Esophagus muscularis mucosa (tissue), 4 donors: Measurements from ENCODE around the gene UGT2A3. TPM values are rescaled to one million over a fixed set of nuclear protein-coding genes. Genes with fewer than 3 reads are reported as not detected.
"Not testable (repeated sequence)": the region's sequence is repeated elsewhere in the genome, so short reads cannot be mapped to it uniquely, and the experiment has no call there.

Experiments
- DNase-seq: peaks from one replicate; pipeline ENCODE4 v3.0.0-alpha.2; 2017; ENCODE audit errors: extremely low spot score
- H3K27ac ChIP-seq, 4 donors: fragments of 200-600 bp; sonication (generic); replicated peaks in 1 of 4; 1 replicate in 3 of 4; 2 replicates in 1 of 4; pipeline ENCODE4 v1.5.1; 2016 to 2019; ENCODE audit warnings: mild to moderate bottlenecking in 1 of 4
- H3K27me3 ChIP-seq, 4 donors: fragments of 200-600 bp; sonication (generic); one replicate each; pipeline versions ENCODE4 v1.5.1 to v1.6.0; 2016 to 2019
- H3K36me3 ChIP-seq, 4 donors: fragments of 200-600 bp; sonication (generic); one replicate each; pipeline ENCODE4 v1.5.1; 2016 to 2019
- H3K4me1 ChIP-seq, 4 donors: fragments of 200-600 bp; sonication (generic); one replicate each; pipeline ENCODE4 v1.5.1; 2016 to 2019
- H3K4me3 ChIP-seq, 4 donors: fragments of 200-600 bp; sonication (generic); 1 replicate in 2 of 4; 2 replicates in 2 of 4; pipeline ENCODE4 v1.5.1; 2016 to 2019; ENCODE audit warnings: mild to moderate bottlenecking in 4 of 4, moderate library complexity in 1 of 4
- H3K9me3 ChIP-seq, 4 donors: fragments of 200-600 bp; sonication (generic); 1 replicate in 3 of 4; 2 replicates in 1 of 4; pipeline ENCODE4 v1.5.1; 2016 to 2019
- CTCF ChIP-seq, 3 experiments: fragments of 200-600 bp in 2 of 3; fragments of 450-650 bp in 1 of 3; sonication (generic) in 2 of 3; IDR thresholded peaks; one replicate each; pipeline ENCODE4 v1.5.1; 2017 to 2019; ENCODE audit warnings: antibody characterized with exemption in 3 of 3, mild to moderate bottlenecking in 2 of 3, moderate library complexity in 1 of 3
- EP300 ChIP-seq: sonication (generic); formaldehyde crosslinking; IDR thresholded peaks from one replicate; pipeline ENCODE4 v1.6.1; 2017; ENCODE audit warnings: antibody characterized with exemption
- POLR2A ChIP-seq: fragments of 450-650 bp; IDR thresholded peaks from one replicate; pipeline ENCODE4 v1.6.1; 2017; ENCODE audit warnings: antibody characterized with exemption, moderate library complexity, mild to moderate bottlenecking, low read depth
- POLR2AphosphoS5 ChIP-seq, 2 donors: sonication (generic); formaldehyde crosslinking; IDR thresholded peaks; one replicate each; pipeline ENCODE4 v1.6.1; 2017; ENCODE audit warnings: antibody characterized with exemption in 2 of 2
- WGBS: methylation state at CpG from one replicate; pipeline ENCODE4 v1.1.5; 2018; 5-methylcytosine and 5-hydroxymethylcytosine counted together
- intact Hi-C: fragments of 100-400 bp; cut with DNase I; formaldehyde crosslinking; loops from one replicate; pipeline ENCODE4 v1.15.1; 2023
- total RNA-seq, 4 donors: library from RNA; depleted of rRNA; stranded (reverse); fragments of >200 nt; gene quantifications; one replicate each; pipeline versions ENCODE4 v1.1.0 to v1.2.1, GENCODE V29; 2016

UGT2A3 gene
- total RNA-seq, 4 donors from 2014 or later, result not detected

- Histone ChIP-seq H3K36me3 (no peaks in the 10 kb centered on the region), H3K4me1 (no peaks in the 10 kb centered on the region), H3K4me3 (no peak overlapping the region), H3K27me3 (no peaks in the 10 kb centered on the region), H3K9me3 (no peaks in the 10 kb centered on the region), H3K27ac (no peak overlapping the region)
- intact Hi-C loops, result no loop called here
- no peak for DNase-seq
- no peak for TF ChIP-seq CTCF (IDR thresholded peaks at IDR 0.05)
- 82% methylated on average over 3 of the region's 3 CpGs for WGBS
Measured at GRCh38 chr4:68948985-68949384, 2.6 kb downstream of the UGT2A3 start.

- DNase-seq, result no peak
- Histone ChIP-seq H3K9me3 (no peaks in the 10 kb centered on the region), H3K4me1 (no peaks in the 10 kb centered on the region), H3K27ac (no peak overlapping the region), H3K27me3 (no peaks in the 10 kb centered on the region), H3K4me3 (no peak overlapping the region), H3K36me3 (no peaks in the 10 kb centered on the region)
- 89% methylated on average over 2 of the region's 2 CpGs for WGBS
- TF ChIP-seq CTCF (IDR thresholded peaks at IDR 0.05), result no peak
- no peak for TF ChIP-seq EP300
- TF ChIP-seq POLR2AphosphoS5 (IDR thresholded peaks at IDR 0.05), result no peak
- no peak for TF ChIP-seq POLR2A
- intact Hi-C loops, result no loop called here
Measured at GRCh38 chr4:68948044-68948743, 3.4 kb downstream of the UGT2A3 start.

- DNase-seq, result no peak
- H3K9me3 ChIP-seq, result peaks cover 0 to 7% (median 0%) of the 10 kb centered on the region in 4 donors
- H3K27me3 ChIP-seq, result no peaks in the 10 kb centered on the region
- WGBS, result 60% methylated on average over 3 of the region's 3 CpGs
- no peak overlapping the region for H3K4me3 ChIP-seq
- TF ChIP-seq EP300, result no peak
- TF ChIP-seq POLR2AphosphoS5 (IDR thresholded peaks at IDR 0.05), result no peak
- TF ChIP-seq POLR2A, result no peak
- TF ChIP-seq CTCF (IDR thresholded peaks at IDR 0.05), result no peak
- no peaks in the 10 kb centered on the region for H3K36me3 ChIP-seq
- intact Hi-C loops, result no loop called here
- no peak overlapping the region for H3K27ac ChIP-seq
- H3K4me1 ChIP-seq, result no peaks in the 10 kb centered on the region
Measured at GRCh38 chr4:68929076-68929737, 22.4 kb downstream of the UGT2A3 start.

GRCh38 chr4:68927165-68927564, 24.4 kb downstream of the UGT2A3 start:
- no peaks in the 10 kb centered on the region for H3K27me3 ChIP-seq
- TF ChIP-seq POLR2AphosphoS5 (IDR thresholded peaks at IDR 0.05), result no peak
- no peak for TF ChIP-seq EP300
- TF ChIP-seq POLR2A, result no peak
- no peak for TF ChIP-seq CTCF (IDR thresholded peaks at IDR 0.05)
- WGBS, result 71% methylated on average over 3 of the region's 3 CpGs
- DNase-seq, result no peak
- H3K9me3 ChIP-seq, result peaks cover 0 to 7% (median 0%) of the 10 kb centered on the region in 4 donors
- no peaks in the 10 kb centered on the region for H3K4me1 ChIP-seq
- intact Hi-C loops, result no loop called here
- no peaks in the 10 kb centered on the region for H3K36me3 ChIP-seq
- H3K27ac ChIP-seq, result no peak overlapping the region
- H3K4me3 ChIP-seq, result no peak overlapping the region

- H3K27ac ChIP-seq, DNase-seq, H3K27me3 ChIP-seq, H3K36me3 ChIP-seq, H3K9me3 ChIP-seq, H3K4me3 ChIP-seq, intact Hi-C loops, H3K4me1 ChIP-seq: not testable (repeated sequence)
- WGBS, result 58% methylated on average over 5 of the region's 5 CpGs
Measured at GRCh38 chr4:68922202-68922601, 29.4 kb downstream of the UGT2A3 start.
